ENCODE measurements around the gene DLK1. TPM values are rescaled to one million over a fixed set of nuclear protein-coding genes. Genes with fewer than 3 reads are reported as not detected.

DLK1 gene
- total RNA-seq, 2 experiments from 2014 or later: not detected

DNA sequence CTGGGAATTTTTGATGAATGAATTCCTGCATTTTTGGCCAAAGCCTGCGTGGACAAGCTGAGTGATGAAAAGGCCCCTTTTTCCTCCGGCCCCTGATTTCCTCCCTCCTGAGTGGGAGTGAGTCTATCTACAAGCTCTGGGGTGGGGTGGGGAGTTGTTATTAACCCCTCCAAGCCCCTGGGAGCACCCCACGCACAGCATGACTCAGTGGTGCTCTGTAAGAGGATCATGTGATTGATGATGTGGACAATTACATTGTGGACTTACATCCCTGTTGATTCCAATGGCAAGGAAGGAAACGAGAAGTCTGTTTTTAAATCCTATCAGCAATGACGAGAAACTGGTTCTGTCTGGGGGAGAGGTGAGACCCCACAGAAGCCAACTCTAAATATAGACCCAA, 5.1 kb upstream of the DLK1 start:
- DNase-seq (no peak), ATAC-seq (no peak)
- H3K4me1 Mint-ChIP-seq (ENCODE audit: low read depth): no peaks in the 10 kb centered on the region
- H3K4me3 Mint-ChIP-seq: no peak overlapping the region
- H3K9me3 Mint-ChIP-seq (ENCODE audit: insufficient read depth): no peaks in the 10 kb centered on the region
- H3K27me3 Mint-ChIP-seq (ENCODE audit: low read depth): peaks cover 19% of the 10 kb centered on the region
- ChIA-PET CTCF (no interaction called here), POLR2A (interaction anchor here (1.1 kb wide), 1 partner anchor 8 kb away, joined by 3 read pairs; no protein-coding TSS in a partner anchor)
- H3K27ac Mint-ChIP-seq: no peak overlapping the region
- no peaks in the 10 kb centered on the region for H3K36me3 Mint-ChIP-seq (ENCODE audit: low read depth)

DNA sequence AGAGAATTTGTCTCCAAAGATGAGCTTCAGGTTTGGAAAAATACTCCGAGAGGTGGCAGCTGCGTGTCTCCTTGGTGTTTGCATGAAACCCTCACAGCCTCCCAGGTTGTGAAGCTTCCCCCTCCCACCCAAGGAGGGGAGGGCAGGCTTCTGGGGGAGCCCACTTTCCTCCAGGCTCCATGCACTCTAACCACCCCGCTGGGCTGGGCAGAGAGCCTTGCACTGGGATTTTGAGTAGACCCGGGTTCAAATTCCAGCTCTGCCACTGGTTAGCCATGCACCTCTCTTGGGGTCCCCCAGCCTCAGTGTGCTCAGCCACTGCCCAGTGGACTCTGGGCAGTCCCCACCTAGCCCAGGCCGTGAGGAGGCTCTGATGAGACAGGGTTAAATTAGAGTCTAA, 4.3 kb upstream of the DLK1 start:
- ChIA-PET POLR2A (interaction anchor here (1.1 kb wide), 1 partner anchor 8 kb away, joined by 3 read pairs; no protein-coding TSS in a partner anchor), CTCF (no interaction called here)
- H3K27me3 Mint-ChIP-seq (ENCODE audit: low read depth): peaks cover 21% of the 10 kb centered on the region
- ATAC-seq: no peak
- H3K27ac Mint-ChIP-seq: no peak overlapping the region
- H3K4me1 Mint-ChIP-seq (ENCODE audit: low read depth): no peaks in the 10 kb centered on the region
- DNase-seq: no peak
- no peaks in the 10 kb centered on the region for H3K36me3 Mint-ChIP-seq (ENCODE audit: low read depth)
- no peaks in the 10 kb centered on the region for H3K9me3 Mint-ChIP-seq (ENCODE audit: insufficient read depth)
- H3K4me3 Mint-ChIP-seq: no peak overlapping the region

DNA sequence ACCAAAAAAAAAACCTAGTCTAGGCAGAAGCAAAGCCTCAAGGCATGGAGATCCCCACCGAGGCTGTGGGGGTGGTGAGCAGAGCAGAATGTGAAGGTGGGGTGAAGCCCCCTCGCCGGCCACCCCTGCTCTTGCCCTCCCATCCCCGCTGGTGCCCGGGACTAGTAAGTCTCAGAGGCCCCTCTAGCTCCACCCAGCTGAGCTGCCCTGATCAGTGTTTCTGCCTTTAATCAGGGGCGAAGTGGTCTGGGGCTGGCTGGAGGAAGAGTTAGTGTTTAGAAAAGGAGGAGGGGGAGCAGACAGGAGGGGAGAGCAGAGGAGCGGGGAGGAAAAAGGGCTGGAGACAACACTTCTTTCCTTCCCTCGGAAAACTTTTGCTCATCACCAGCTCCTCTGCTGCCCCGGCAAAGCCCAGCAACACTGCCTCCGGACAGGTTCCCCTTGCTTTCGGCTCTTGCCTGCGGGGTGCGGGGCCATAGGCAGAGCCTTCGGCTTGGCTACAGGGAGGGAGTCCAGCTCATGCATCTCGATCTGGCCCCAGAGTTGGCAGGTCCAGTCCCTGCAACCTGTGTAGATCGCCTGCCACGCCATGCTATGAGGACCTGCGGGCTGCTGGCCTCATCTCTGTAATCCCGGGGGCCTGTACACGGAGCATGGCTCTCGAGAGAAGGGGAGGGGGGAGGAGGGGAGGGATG, 3.4 kb upstream of the DLK1 start:
- H3K27ac Mint-ChIP-seq: no peak overlapping the region
- CTCF ChIA-PET: no interaction called here
- POLR2A ChIA-PET: interaction anchor here (0.6 kb wide), 1 partner anchor 65 kb away, joined by 3 read pairs; no protein-coding TSS in a partner anchor
- H3K9me3 Mint-ChIP-seq (ENCODE audit: insufficient read depth): no peaks in the 10 kb centered on the region
- DNase-seq: no peak
- peaks cover 26% of the 10 kb centered on the region for H3K27me3 Mint-ChIP-seq (ENCODE audit: low read depth)
- ATAC-seq: no peak
- H3K36me3 Mint-ChIP-seq (ENCODE audit: low read depth): no peaks in the 10 kb centered on the region
- H3K4me3 Mint-ChIP-seq: no peak overlapping the region
- H3K4me1 Mint-ChIP-seq (ENCODE audit: low read depth): no peaks in the 10 kb centered on the region

DNA sequence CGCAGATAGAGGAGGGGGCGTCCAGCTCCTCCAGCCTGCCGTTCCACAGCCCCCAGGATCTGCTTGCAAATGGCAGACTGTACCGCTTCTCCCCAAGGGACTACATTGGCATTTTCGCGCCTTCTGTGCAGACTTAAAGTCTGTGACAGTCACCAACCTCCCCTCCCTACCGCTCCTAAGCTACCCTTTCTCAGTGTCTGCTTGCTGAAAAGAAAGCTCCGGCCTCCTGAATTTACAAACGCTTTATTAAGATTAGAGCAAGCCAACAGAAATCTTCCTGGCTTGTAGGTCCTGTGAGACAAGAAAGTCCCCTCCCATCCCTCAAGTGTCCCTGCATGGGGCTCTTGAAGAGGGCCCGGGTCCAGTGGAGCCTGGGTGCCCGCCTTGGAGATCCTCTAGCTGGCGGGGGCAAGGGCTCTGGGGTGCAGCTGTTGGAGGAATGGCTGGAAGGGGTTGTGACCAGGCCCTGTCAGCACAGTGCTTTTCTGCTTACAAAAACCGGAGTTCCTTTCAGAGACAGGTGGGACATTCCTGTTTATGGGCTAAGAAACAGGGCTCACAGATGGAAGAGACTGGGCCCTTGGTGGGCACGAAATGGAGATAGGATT, 2.8 kb upstream of the DLK1 start:
- ATAC-seq (no peak), DNase-seq (no peak)
- Mint-ChIP-seq H3K27me3 (ENCODE audit: low read depth) (peaks cover 27% of the 10 kb centered on the region), H3K27ac (no peak overlapping the region), H3K36me3 (ENCODE audit: low read depth) (no peaks in the 10 kb centered on the region), H3K4me3 (no peak overlapping the region), H3K4me1 (ENCODE audit: low read depth) (no peaks in the 10 kb centered on the region), H3K9me3 (ENCODE audit: insufficient read depth) (no peaks in the 10 kb centered on the region)
- ChIA-PET POLR2A (interaction anchor here (0.5 to 0.6 kb wide), 2 partner anchors 64 to 259 kb away, joined by 3 to 4 read pairs; no protein-coding TSS in a partner anchor), CTCF (no interaction called here)

DNA sequence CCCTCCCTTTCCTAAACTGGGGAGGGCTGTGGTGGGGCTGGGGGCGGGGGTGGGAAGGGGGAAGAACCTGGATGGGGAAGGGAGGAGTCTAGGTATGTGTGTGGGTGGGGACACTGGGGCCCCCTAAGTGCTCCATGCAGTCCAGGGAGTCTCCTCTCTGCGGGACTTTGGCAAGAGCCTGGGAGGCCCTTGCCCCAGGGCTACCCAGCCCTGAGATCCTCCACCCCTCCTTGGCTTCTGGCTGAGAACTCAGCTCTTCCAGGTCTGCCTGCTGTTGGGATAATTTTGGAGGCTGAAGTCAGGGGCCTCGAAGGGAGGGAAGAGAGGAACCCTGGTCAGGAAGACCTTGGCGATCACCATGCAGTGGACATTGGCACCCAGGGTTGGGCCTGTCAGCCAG, 2.2 kb upstream of the DLK1 start:
- Mint-ChIP-seq H3K27ac (no peak overlapping the region), H3K9me3 (ENCODE audit: insufficient read depth) (no peaks in the 10 kb centered on the region), H3K27me3 (ENCODE audit: low read depth) (peaks cover 33% of the 10 kb centered on the region), H3K36me3 (ENCODE audit: low read depth) (no peaks in the 10 kb centered on the region), H3K4me3 (no peak overlapping the region), H3K4me1 (ENCODE audit: low read depth) (no peaks in the 10 kb centered on the region)
- no peak for DNase-seq
- no peak for ATAC-seq
- POLR2A ChIA-PET: interaction anchor here (0.5 kb wide), 1 partner anchor 260 kb away, joined by 4 read pairs; no protein-coding TSS in a partner anchor
- CTCF ChIA-PET: no interaction called here

DNA sequence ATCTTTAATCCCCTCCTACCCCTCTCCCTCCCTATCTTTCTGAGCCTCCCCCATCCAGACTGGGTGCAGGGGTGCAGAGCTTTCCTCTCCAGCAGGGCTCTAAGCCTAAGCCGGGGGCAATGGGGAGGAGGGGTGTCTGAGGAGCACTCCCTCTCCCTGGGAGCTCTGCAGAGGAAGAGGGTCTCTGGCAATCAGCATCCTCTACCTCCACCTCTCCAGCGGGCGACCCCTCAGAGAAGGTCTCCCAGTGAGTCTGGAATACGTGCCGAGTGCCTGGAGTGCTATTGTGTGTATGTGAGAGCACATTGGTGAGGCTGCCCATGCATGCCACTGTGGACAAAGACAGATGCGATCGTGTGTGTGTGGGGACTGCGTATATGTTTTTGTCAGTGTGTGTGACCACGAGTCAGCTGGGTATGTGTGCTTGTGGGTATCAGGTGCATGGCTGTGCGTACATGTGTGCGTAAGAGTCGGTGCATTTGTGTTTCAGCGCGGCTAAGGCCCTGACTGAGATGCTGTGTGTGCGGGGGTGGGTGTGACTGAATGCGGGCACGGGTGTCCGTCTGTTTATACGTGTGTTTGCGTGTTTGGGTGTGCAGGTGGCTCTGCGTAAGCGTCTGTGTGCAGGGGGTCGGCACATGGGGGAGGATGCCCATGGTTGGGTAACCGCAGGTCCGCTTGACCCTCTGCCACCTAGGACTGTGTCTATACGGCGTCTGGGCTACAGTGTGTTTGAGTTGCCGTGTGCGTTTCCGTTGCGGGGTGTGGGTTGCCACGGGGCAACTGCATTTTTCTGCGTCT, 905 bp upstream of the DLK1 start:
- peaks cover 33% of the 10 kb centered on the region for H3K27me3 Mint-ChIP-seq (ENCODE audit: low read depth)

DNA sequence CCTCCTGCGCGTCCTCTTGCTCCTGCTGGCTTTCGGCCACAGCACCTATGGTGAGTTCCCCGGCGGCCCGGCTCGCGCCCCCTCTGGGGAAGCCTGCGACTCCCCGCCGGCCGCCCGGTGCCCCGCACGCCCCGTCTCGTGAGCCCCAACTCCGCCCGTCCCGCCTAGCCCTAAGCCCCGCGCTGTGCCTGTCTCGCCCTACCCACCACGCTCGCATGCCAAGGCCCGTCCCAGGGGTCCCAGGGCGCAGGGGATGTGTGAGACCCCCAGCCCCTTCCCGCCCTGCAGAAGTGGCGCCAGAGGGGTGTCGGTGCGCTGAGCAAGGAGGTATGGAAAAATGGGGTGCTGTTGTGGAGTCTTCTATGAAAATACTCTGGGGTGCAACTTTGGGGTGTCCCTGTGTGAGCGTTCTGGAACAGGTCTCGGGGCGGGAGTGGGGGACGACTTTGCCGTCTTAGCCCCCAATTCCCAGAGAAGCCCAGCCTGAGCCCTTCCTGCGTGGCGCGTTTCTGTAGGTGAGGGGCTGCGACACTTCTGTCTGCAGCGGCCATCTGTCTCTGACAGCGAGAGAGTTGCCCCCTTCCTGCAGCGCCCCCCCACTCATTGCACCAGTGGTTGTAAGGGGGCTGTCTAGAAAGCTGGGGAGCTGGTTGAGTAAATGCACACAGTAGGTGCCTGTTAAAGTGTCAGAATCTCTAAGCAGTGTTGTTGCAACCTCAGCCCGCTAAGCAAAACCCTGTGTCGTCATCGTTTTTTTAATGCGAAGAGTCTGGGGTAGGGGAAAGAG, 587 bp downstream of the DLK1 start:
- H3K27ac Mint-ChIP-seq: no peak overlapping the region
- H3K27me3 Mint-ChIP-seq (ENCODE audit: low read depth): peaks cover 33% of the 10 kb centered on the region
- DNase-seq: no peak
- ChIA-PET CTCF (no interaction called here), POLR2A (no interaction called here)
- ATAC-seq: no peak
- H3K36me3 Mint-ChIP-seq (ENCODE audit: low read depth): no peaks in the 10 kb centered on the region
- no peaks in the 10 kb centered on the region for H3K9me3 Mint-ChIP-seq (ENCODE audit: insufficient read depth)
- H3K4me3 Mint-ChIP-seq: no peak overlapping the region
- H3K4me1 Mint-ChIP-seq (ENCODE audit: low read depth): no peaks in the 10 kb centered on the region

More for the DNA sequence above, 905 bp upstream of the DLK1 start:
- no peaks in the 10 kb centered on the region for H3K9me3 Mint-ChIP-seq (ENCODE audit: insufficient read depth)
- no peaks in the 10 kb centered on the region for H3K4me1 Mint-ChIP-seq (ENCODE audit: low read depth)
- no peak overlapping the region for H3K27ac Mint-ChIP-seq
- H3K4me3 Mint-ChIP-seq: no peak overlapping the region
- CTCF ChIA-PET: no interaction called here
- no peak for DNase-seq
- POLR2A ChIA-PET: no interaction called here
- no peaks in the 10 kb centered on the region for H3K36me3 Mint-ChIP-seq (ENCODE audit: low read depth)
- ATAC-seq: no peak

DNA sequence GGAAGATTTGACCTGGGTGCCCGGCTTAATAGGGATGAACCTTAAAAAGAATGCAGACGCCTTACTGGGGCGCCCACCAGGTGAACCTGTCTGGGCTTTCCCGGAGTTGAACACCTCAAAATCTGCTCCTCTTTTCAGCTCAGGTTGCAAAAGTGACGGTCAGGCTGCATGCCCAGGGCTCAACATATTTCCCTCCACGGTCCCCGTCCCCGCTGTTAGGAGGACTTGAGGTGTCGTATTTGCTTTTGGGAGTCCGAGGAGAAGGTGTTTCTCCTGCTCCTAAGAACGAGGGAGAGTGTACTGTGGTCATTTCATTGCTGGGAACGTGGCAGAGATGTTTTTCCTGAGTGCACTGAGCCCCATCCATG, 1.2 kb downstream of the DLK1 start:
- H3K4me1 Mint-ChIP-seq (ENCODE audit: low read depth): no peaks in the 10 kb centered on the region
- no peak for ATAC-seq
- ChIA-PET CTCF (no interaction called here), POLR2A (no interaction called here)
- no peak overlapping the region for H3K4me3 Mint-ChIP-seq
- no peaks in the 10 kb centered on the region for H3K36me3 Mint-ChIP-seq (ENCODE audit: low read depth)
- H3K9me3 Mint-ChIP-seq (ENCODE audit: insufficient read depth): no peaks in the 10 kb centered on the region
- no peak for DNase-seq
- no peak overlapping the region for H3K27ac Mint-ChIP-seq
- peaks cover 33% of the 10 kb centered on the region for H3K27me3 Mint-ChIP-seq (ENCODE audit: low read depth)

DNA sequence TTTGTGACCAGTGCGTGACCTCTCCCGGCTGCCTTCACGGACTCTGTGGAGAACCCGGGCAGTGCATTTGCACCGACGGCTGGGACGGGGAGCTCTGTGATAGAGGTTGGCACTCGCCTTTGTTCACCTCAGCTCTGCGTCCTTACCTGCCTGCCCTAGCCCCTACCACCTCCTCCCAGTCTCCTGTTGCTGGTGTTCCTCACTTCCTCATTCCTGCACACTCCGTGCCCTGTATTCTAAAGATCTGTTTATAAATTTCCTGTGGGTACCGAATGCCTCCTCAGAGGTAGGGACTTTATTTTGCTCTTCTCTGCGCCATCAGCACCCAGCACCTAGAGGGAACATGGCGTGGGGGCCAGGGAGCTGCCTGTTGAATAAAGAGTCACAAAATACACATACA, 2.3 kb downstream of the DLK1 start:
- Mint-ChIP-seq H3K27me3 (ENCODE audit: low read depth) (peaks cover 33% of the 10 kb centered on the region), H3K4me3 (no peak overlapping the region), H3K4me1 (ENCODE audit: low read depth) (no peaks in the 10 kb centered on the region), H3K36me3 (ENCODE audit: low read depth) (no peaks in the 10 kb centered on the region), H3K9me3 (ENCODE audit: insufficient read depth) (no peaks in the 10 kb centered on the region), H3K27ac (no peak overlapping the region)
- ATAC-seq (no peak), DNase-seq (no peak)
- POLR2A ChIA-PET: no interaction called here
- CTCF ChIA-PET: no interaction called here

DNA sequence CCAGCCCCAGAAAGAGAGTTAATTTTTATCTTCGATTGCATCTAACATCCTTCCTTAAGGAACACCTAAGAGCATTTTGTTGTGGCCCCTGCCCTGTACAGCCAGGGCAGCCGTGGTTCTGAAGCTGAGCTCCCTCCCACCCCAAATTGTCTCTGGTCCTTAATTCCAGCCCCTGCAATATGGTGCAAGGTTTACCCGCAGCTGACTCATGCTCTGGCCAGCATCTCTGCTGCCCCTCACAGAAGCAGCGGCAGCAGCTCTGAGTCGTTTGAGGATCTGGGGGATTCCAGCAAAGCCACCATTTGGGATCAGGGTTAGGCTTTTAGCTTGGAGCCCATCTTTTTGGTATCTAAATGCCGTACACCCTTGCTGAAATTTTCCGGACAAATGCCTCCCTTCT, 3.3 kb downstream of the DLK1 start:
- Mint-ChIP-seq H3K4me3 (no peak overlapping the region), H3K27ac (no peak overlapping the region), H3K36me3 (ENCODE audit: low read depth) (no peaks in the 10 kb centered on the region), H3K9me3 (ENCODE audit: insufficient read depth) (no peaks in the 10 kb centered on the region), H3K27me3 (ENCODE audit: low read depth) (peaks cover 33% of the 10 kb centered on the region), H3K4me1 (ENCODE audit: low read depth) (no peaks in the 10 kb centered on the region)
- POLR2A ChIA-PET: interaction anchor here (0.7 kb wide), 1 partner anchor 130 kb away, joined by 3 read pairs; no protein-coding TSS in a partner anchor
- CTCF ChIA-PET: no interaction called here
- ATAC-seq (no peak), DNase-seq (no peak)

DNA sequence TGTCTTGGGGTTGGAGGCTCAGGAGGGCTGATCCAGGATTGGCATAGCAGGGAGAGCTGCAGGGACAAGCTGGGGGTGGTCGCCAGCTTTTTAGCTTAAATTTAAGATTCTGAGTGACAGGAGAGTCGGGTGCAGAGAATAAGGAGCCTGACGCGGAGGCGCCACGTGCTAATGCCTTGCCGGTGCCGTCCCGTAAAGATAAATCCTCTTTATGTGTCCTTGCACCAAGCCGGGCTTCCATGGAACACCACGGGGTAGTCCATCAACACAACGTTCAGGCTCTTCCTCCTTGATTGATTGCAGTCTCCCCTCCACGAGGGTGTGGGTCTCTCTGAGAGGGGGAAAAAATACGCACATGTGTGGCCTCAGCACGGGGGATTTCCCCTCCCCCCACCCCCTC, 3.9 kb downstream of the DLK1 start:
- ChIA-PET CTCF (no interaction called here), POLR2A (interaction anchor here (0.7 kb wide), 1 partner anchor 130 kb away, joined by 3 read pairs; no protein-coding TSS in a partner anchor)
- no peak overlapping the region for H3K4me3 Mint-ChIP-seq
- H3K27ac Mint-ChIP-seq: no peak overlapping the region
- no peak for DNase-seq
- H3K4me1 Mint-ChIP-seq (ENCODE audit: low read depth): no peaks in the 10 kb centered on the region
- H3K27me3 Mint-ChIP-seq (ENCODE audit: low read depth): peaks cover 33% of the 10 kb centered on the region
- ATAC-seq: no peak
- H3K9me3 Mint-ChIP-seq (ENCODE audit: insufficient read depth): no peaks in the 10 kb centered on the region
- no peaks in the 10 kb centered on the region for H3K36me3 Mint-ChIP-seq (ENCODE audit: low read depth)
